MG63 (cell line): ENCODE measurements around the gene VAV3. TPM values are rescaled to one million over a fixed set of nuclear protein-coding genes. Genes with fewer than 3 reads are reported as not detected.

Source experiments
- DNase-seq: peaks from one replicate; pipeline ENCODE4 v3.0.0-alpha.2; 2020
- H3K27me3 ChIP-seq: fragments of 250-450 bp; sonication (Bioruptor Pico); 2 replicates; pipeline ENCODE4 v1.5.1; 2020; ENCODE audit warnings: mild to moderate bottlenecking, moderate library complexity
- H3K36me3 ChIP-seq: fragments of 250-450 bp; sonication (Bioruptor Pico); 2 replicates; pipeline ENCODE4 v1.5.1; 2020; ENCODE audit warnings: mild to moderate bottlenecking, moderate library complexity
- H3K4me3 ChIP-seq: fragments of 250-450 bp; sonication (Bioruptor Pico); 2 replicates; pipeline ENCODE4 v1.5.1; 2020; ENCODE audit warnings: mild to moderate bottlenecking, moderate library complexity
- H3K9me3 ChIP-seq: fragments of 250-450 bp; sonication (Bioruptor Pico); 2 replicates; pipeline ENCODE4 v1.5.1; 2020; ENCODE audit warnings: mild to moderate bottlenecking, moderate library complexity
- total RNA-seq: library from RNA; depleted of rRNA; stranded (reverse); fragments of >200 nt; shearing (Covaris generic); gene quantifications from 2 replicates; pipeline ENCODE4 v1.2.3, GENCODE V29; 2014; ENCODE audit warnings: low replicate concordance

Gene VAV3
- total RNA-seq, 1 experiment from 2014 or later, result 0.30 TPM

DNA sequence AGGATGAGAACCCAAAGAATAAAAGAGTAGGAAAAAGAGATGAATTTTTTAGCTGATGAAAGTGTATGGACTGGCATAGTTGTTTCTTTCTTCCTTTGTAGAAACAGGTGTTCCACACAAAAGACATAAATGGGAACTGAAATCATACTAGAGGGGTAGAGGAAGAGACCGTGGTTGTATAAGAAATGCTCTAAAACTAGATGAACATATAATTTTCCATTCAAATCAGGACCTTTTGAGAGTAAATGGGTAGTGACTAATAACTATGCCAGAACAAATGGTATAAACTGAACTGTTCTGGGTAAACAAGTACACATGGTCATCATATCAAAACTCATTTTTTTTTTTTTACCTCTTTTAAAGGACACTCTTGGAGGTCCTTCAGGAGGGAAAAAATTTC is 344.2 kb downstream of the VAV3 start:
- no peak for DNase-seq
- H3K4me3 ChIP-seq, result no peak overlapping the region
- no peaks in the 10 kb centered on the region for H3K27me3 ChIP-seq
- no peaks in the 10 kb centered on the region for H3K36me3 ChIP-seq
- no peaks in the 10 kb centered on the region for H3K9me3 ChIP-seq

GRCh38 chr1:107618539-107618938 is 346.4 kb downstream of the VAV3 start:
- DNase-seq, result no peak
- Histone ChIP-seq H3K9me3 (no peaks in the 10 kb centered on the region), H3K36me3 (no peaks in the 10 kb centered on the region), H3K4me3 (no peak overlapping the region), H3K27me3 (no peaks in the 10 kb centered on the region)

DNA sequence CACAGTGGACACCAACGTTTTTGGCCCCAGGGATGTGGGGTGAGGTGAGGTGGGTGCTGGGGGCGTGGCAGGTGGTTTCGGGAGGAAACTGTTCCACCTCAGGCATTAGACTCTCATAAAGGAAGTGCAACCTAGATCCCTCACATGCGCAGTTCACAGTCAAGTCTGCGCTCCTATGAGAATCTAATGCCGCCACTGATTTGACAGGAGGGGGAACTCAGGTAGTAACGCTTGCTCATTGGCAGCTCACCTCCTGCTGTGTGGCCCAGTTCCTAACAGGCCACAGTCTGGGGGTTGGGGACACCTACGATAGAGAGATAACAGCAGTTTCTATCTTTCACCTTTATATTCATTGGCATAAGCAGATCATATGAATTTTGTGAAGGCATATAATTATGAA is 347.1 kb downstream of the VAV3 start:
- DNase-seq, result no peak
- H3K4me3 ChIP-seq, result no peak overlapping the region
- no peaks in the 10 kb centered on the region for H3K27me3 ChIP-seq
- no peaks in the 10 kb centered on the region for H3K36me3 ChIP-seq
- no peaks in the 10 kb centered on the region for H3K9me3 ChIP-seq

GRCh38 chr1:107617456-107617855 is 347.5 kb downstream of the VAV3 start:
- H3K9me3 ChIP-seq, result no peaks in the 10 kb centered on the region
- H3K36me3 ChIP-seq, result no peaks in the 10 kb centered on the region
- DNase-seq, result no peak
- no peaks in the 10 kb centered on the region for H3K27me3 ChIP-seq
- H3K4me3 ChIP-seq, result no peak overlapping the region

GRCh38 chr1:107609808-107610207 is 355.2 kb downstream of the VAV3 start:
- Histone ChIP-seq H3K4me3 (no peak overlapping the region), H3K36me3 (no peaks in the 10 kb centered on the region), H3K27me3 (no peaks in the 10 kb centered on the region), H3K9me3 (peaks cover 3% of the 10 kb centered on the region; the same call in 1 of the 2 replicates)
- no peak for DNase-seq

DNA sequence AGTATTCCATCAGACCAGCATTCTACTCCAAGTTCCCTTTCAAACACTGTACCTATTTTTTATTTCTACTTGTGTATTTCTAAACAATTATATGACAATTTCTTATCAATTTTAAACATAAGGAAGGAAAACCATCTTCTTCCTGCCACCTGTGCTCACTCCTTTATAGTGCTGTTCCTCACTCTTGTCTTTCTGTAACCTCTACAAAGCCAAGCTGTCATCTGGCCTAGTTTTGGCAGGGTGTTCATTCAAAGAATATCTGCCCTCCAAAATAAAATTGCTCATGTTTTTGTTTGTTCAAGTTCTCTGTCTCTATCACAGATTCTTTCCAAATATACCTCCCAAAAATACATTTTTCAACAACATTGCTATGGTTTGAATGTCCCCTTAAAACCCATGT is 360.2 kb downstream of the VAV3 start:
- H3K27me3 ChIP-seq, result no peaks in the 10 kb centered on the region
- peaks cover 3% of the 10 kb centered on the region; the same call in 1 of the 2 replicates for H3K9me3 ChIP-seq
- H3K36me3 ChIP-seq, result no peaks in the 10 kb centered on the region
- no peak overlapping the region for H3K4me3 ChIP-seq
- DNase-seq, result no peak

- no peaks in the 10 kb centered on the region for H3K27me3 ChIP-seq
- DNase-seq, result no peak
- no peaks in the 10 kb centered on the region for H3K9me3 ChIP-seq
- no peak overlapping the region for H3K4me3 ChIP-seq
- H3K36me3 ChIP-seq, result no peaks in the 10 kb centered on the region
Observed at GRCh38 chr1:107600607-107601160, 364.3 kb downstream of the VAV3 start.

DNA sequence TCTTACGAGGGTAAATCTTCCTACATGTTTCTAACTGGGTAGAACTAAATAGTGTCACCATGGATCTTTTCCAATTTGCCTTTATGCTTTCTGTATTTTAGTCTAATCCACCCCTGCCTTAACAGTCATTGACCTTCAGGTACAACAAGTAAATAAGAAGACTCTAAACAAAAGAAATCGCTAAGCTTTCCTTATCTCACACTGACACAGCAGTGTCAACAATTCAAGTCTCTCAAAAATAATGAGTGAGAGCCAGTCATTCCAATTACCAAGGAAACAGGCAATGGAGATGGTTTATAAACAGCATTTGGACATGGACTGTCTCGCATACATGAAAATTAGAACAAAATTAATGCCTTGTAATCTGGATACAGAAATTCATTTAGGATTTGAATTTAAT is 365.8 kb downstream of the VAV3 start:
- Histone ChIP-seq H3K27me3 (no peaks in the 10 kb centered on the region), H3K9me3 (no peaks in the 10 kb centered on the region), H3K4me3 (no peak overlapping the region), H3K36me3 (no peaks in the 10 kb centered on the region)
- DNase-seq, result no peak

- DNase-seq, result no peak
- no peaks in the 10 kb centered on the region for H3K36me3 ChIP-seq
Observed at GRCh38 chr1:107597290-107597689, 367.7 kb downstream of the VAV3 start.

GRCh38 chr1:107594536-107594935 is 370.4 kb downstream of the VAV3 start:
- no peaks in the 10 kb centered on the region for H3K36me3 ChIP-seq
- no peaks in the 10 kb centered on the region for H3K9me3 ChIP-seq
- no peaks in the 10 kb centered on the region for H3K27me3 ChIP-seq
- H3K4me3 ChIP-seq, result no peak overlapping the region
- no peak for DNase-seq

More at GRCh38 chr1:107597290-107597689, 367.7 kb downstream of the VAV3 start:
- no peaks in the 10 kb centered on the region for H3K9me3 ChIP-seq
- no peak overlapping the region for H3K4me3 ChIP-seq
- no peaks in the 10 kb centered on the region for H3K27me3 ChIP-seq

DNA sequence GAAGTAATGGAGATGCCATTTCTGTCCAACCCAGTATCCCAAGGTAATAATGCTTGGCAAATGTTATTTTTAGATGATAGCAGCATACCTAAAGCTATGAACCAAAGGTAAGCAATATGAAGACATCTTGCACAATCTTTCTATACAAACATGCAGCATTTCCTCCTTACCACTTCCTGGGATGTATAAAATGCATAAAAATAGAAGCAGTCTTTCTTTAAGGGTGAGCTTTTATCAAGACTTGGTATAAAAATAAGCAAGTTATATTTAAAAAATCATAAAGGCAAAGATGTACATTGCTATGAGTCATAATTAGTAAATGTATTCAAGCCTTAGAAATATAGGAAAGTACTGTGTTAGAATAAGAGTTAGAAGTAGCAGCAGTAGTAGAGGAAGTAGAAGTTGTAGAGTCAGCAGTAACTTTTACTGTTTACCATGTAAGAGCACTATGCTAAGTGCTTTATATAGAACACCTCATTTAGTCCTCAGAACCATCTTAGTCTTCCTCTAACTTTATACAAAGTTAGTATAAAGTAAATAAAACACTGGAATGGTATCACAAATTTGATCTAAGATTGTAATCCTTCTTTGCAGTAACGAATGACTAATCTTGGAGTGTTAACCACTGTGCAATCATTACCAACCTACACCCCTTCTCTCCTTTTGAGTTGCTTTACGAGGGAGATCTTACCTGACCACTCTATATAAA is 371.3 kb downstream of the VAV3 start:
- Histone ChIP-seq H3K27me3 (no peaks in the 10 kb centered on the region), H3K9me3 (no peaks in the 10 kb centered on the region), H3K36me3 (no peaks in the 10 kb centered on the region), H3K4me3 (no peak overlapping the region)
- DNase-seq, result no peak

- H3K9me3 ChIP-seq, result no peaks in the 10 kb centered on the region
- no peaks in the 10 kb centered on the region for H3K36me3 ChIP-seq
- no peak overlapping the region for H3K4me3 ChIP-seq
- no peaks in the 10 kb centered on the region; the same call in 1 of the 2 replicates for H3K27me3 ChIP-seq
- DNase-seq, result no peak
Observed at GRCh38 chr1:107590900-107591622, 373.9 kb downstream of the VAV3 start.

GRCh38 chr1:107590087-107590486 is 374.9 kb downstream of the VAV3 start:
- no peaks in the 10 kb centered on the region for H3K9me3 ChIP-seq
- no peak overlapping the region for H3K4me3 ChIP-seq
- H3K27me3 ChIP-seq, result no peaks in the 10 kb centered on the region; the same call in 1 of the 2 replicates
- DNase-seq, result no peak
- no peaks in the 10 kb centered on the region for H3K36me3 ChIP-seq

- H3K27me3 ChIP-seq, result no peaks in the 10 kb centered on the region; the same call in 1 of the 2 replicates
- H3K4me3 ChIP-seq, result no peak overlapping the region
- no peak for DNase-seq
- H3K9me3 ChIP-seq, result no peaks in the 10 kb centered on the region
- H3K36me3 ChIP-seq, result no peaks in the 10 kb centered on the region
Observed at GRCh38 chr1:107588321-107588720, 376.7 kb downstream of the VAV3 start.

- no peak overlapping the region for H3K4me3 ChIP-seq
- H3K36me3 ChIP-seq, result no peaks in the 10 kb centered on the region
- no peak for DNase-seq
- no peaks in the 10 kb centered on the region for H3K9me3 ChIP-seq
- H3K27me3 ChIP-seq, result no peaks in the 10 kb centered on the region
Observed at GRCh38 chr1:107575226-107575625, 389.8 kb downstream of the VAV3 start.

GRCh38 chr1:107574044-107574443 is 390.9 kb downstream of the VAV3 start:
- no peaks in the 10 kb centered on the region for H3K27me3 ChIP-seq
- H3K9me3 ChIP-seq, result no peaks in the 10 kb centered on the region
- no peaks in the 10 kb centered on the region for H3K36me3 ChIP-seq
- H3K4me3 ChIP-seq, result no peak overlapping the region
- DNase-seq, result no peak

- H3K27me3 ChIP-seq, result no peaks in the 10 kb centered on the region
- H3K9me3 ChIP-seq, result no peaks in the 10 kb centered on the region
- peak; percentile 82 for DNase-seq
- H3K36me3 ChIP-seq, result no peaks in the 10 kb centered on the region
- H3K4me3 ChIP-seq, result no peak overlapping the region
Observed at GRCh38 chr1:107572674-107573211, 392.2 kb downstream of the VAV3 start.
